ENCODE measurements around the gene EPAS1. TPM values are rescaled to one million over a fixed set of nuclear protein-coding genes. Genes with fewer than 3 reads are reported as not detected.
A peak's percentile ranks its signal among the peaks of the same experiment; 100 is the strongest.

Gene EPAS1
- total RNA-seq, 1 donor from 2014 or later = 1,419 TPM

DNA sequence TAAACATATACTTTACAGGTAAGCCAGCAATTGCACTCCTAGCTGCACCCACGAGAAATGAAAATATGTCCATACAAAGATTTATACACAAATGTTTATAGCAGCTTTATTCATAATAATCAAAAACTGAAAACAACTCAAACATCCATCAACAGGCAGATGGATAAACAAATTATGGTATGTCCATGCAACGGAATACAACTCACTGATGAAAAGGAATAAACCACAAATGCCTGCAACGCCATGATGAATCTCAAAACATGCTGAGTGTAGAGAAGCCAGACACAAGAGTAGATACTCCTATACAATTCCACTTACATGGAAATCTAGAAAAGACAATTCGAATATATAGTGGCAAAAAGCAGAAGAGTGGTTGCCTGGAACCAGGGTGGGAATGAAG is 76.0 kb downstream of the EPAS1 start:
- Histone ChIP-seq H3K9me3 (no peaks in the 10 kb centered on the region), H3K36me3 (peaks cover 100% of the 10 kb centered on the region), H3K4me3 (no peak overlapping the region), H3K27ac (no peak overlapping the region), H3K4me1 (peaks cover 49% of the 10 kb centered on the region), H3K27me3 (ENCODE audit: low read depth) (no peaks in the 10 kb centered on the region)
- DNase-seq (no peak), ATAC-seq (no peak)
- TF ChIP-seq, protein P1, sequence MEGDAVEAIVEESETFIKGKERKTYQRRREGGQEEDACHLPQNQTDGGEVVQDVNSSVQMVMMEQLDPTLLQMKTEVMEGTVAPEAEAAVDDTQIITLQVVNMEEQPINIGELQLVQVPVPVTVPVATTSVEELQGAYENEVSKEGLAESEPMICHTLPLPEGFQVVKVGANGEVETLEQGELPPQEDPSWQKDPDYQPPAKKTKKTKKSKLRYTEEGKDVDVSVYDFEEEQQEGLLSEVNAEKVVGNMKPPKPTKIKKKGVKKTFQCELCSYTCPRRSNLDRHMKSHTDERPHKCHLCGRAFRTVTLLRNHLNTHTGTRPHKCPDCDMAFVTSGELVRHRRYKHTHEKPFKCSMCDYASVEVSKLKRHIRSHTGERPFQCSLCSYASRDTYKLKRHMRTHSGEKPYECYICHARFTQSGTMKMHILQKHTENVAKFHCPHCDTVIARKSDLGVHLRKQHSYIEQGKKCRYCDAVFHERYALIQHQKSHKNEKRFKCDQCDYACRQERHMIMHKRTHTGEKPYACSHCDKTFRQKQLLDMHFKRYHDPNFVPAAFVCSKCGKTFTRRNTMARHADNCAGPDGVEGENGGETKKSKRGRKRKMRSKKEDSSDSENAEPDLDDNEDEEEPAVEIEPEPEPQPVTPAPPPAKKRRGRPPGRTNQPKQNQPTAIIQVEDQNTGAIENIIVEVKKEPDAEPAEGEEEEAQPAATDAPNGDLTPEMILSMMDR (IDR thresholded peaks at IDR 0.05) = no peak
- intact Hi-C loops (cut with DNase I) = no loop called here

DNA sequence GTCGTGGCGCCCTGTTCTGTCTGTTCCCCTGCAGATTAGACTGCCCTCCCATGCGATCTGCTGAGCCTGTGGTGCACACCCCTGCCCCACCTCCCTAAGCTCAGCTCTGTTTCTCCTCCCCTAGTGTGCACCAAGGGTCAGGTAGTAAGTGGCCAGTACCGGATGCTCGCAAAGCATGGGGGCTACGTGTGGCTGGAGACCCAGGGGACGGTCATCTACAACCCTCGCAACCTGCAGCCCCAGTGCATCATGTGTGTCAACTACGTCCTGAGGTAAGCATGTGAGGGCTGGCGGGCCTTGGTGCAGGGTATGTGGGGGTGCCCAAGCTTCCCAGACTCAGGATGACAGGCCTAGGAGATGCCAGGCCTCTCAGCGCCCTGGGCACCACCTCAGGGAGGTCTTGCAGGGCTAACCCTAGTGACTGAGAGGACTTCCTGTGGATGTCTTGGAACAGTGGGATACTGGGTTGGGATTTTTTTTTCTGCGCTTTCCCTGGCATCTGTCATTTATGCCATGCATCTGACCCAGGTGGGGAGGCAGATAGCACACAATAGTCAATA is 78.4 kb downstream of the EPAS1 start:
- no peak for ATAC-seq
- H3K27ac ChIP-seq = peak overlapping the region; percentile 21
- H3K9me3 ChIP-seq = no peaks in the 10 kb centered on the region
- TF ChIP-seq, protein P1 (IDR thresholded peaks at IDR 0.05) = no peak
- H3K4me1 ChIP-seq = peaks cover 30% of the 10 kb centered on the region
- intact Hi-C loops (cut with DNase I) = no loop called here
- H3K4me3 ChIP-seq = no peak overlapping the region
- H3K36me3 ChIP-seq = peaks cover 100% of the 10 kb centered on the region
- no peak for DNase-seq
- H3K27me3 ChIP-seq (ENCODE audit: low read depth) = no peaks in the 10 kb centered on the region

DNA sequence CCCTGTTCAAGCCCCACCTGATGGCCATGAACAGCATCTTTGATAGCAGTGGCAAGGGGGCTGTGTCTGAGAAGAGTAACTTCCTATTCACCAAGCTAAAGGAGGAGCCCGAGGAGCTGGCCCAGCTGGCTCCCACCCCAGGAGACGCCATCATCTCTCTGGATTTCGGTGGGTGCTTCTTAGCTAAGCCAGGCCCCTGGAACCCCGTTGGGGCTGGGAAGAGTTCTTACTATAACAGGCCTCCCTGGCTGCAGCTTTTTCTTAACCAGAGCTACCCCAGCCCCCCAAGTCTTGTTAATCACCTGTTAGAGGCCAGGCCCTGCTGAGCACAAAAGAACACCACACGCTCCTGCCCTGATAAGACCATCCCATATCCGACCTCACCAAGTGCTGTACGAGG is 79.4 kb downstream of the EPAS1 start:
- ATAC-seq (no peak), DNase-seq (no peak)
- Histone ChIP-seq H3K4me1 (peaks cover 22% of the 10 kb centered on the region), H3K4me3 (no peak overlapping the region), H3K9me3 (no peaks in the 10 kb centered on the region), H3K27ac (peak overlapping the region; percentile 21), H3K36me3 (peaks cover 100% of the 10 kb centered on the region), H3K27me3 (ENCODE audit: low read depth) (no peaks in the 10 kb centered on the region)
- TF ChIP-seq, protein P1 (IDR thresholded peaks at IDR 0.05) = no peak
- intact Hi-C loops (cut with DNase I) = no loop called here

DNA sequence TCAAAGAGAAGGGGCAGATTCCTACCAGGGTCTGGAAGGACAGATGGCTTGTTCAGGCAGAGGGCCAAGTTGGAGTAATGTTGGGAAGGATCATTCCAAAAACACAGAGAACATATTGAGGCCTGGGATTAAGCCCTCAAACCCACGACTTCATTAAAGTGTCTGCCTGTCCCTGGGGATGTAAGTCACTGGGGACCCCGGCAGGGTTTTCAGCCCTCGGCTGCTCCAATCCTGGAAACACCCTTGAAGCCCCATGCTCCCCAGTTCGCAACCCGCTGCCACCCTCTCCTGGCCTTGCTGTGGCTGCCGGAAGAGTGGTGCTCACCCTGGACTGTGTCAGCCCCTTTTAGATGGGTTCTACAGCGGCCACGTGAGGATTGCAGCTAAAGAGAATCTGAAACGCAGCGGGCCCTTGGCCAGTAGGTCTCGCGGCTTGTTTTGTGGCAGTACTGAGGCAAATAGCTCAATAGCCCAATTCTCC is 79.9 kb downstream of the EPAS1 start:
- intact Hi-C loops (cut with DNase I) = no loop called here
- peaks cover 100% of the 10 kb centered on the region for H3K36me3 ChIP-seq
- TF ChIP-seq, protein P1 (IDR thresholded peaks at IDR 0.05) = no peak
- peaks cover 16% of the 10 kb centered on the region for H3K4me1 ChIP-seq
- ATAC-seq (no peak), DNase-seq (no peak)
- H3K27ac ChIP-seq = no peak overlapping the region
- no peaks in the 10 kb centered on the region for H3K9me3 ChIP-seq
- H3K27me3 ChIP-seq (ENCODE audit: low read depth) = no peaks in the 10 kb centered on the region
- no peak overlapping the region for H3K4me3 ChIP-seq

DNA sequence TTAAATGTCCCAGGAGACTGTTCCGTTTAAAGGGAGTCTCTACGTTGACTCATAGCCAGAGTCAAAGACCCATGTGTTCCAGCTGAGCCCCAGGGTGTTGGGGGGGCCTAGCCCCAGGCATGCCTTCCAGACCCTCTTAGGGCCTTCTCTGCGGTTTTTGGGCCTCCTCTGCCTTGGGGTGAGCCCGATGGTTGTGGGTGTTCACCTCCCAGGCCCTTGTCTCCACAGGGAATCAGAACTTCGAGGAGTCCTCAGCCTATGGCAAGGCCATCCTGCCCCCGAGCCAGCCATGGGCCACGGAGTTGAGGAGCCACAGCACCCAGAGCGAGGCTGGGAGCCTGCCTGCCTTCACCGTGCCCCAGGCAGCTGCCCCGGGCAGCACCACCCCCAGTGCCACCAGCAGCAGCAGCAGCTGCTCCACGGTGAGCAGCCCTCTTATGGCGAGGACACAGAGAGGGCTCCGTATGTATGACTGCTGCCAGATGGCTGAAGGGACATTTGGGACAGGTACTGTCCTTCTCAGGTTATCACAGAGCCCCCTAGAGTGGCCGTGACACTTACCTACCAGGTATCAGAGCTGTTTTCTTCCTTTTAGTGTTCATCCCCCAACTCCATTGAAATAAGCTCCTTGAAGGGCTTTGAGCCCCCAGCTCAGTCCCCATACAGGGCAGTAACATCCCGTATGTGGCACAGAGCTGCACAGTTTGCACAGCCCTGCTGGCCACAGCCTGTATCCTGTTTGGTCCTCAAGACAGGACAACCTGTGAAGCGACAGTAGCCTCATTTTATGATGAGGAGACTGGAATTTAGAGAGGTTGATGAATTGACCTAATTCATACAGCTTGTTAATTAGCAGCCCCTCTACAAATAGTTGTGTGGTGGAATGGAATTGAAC is 80.7 kb downstream of the EPAS1 start:
- Histone ChIP-seq H3K9me3 (no peaks in the 10 kb centered on the region), H3K36me3 (peaks cover 100% of the 10 kb centered on the region), H3K4me3 (no peak overlapping the region), H3K27me3 (ENCODE audit: low read depth) (no peaks in the 10 kb centered on the region), H3K4me1 (peaks cover 11% of the 10 kb centered on the region), H3K27ac (no peak overlapping the region)
- DNase-seq (no peak), ATAC-seq (no peak)
- TF ChIP-seq, protein P1 (IDR thresholded peaks at IDR 0.05) = no peak
- intact Hi-C loops (cut with DNase I) = no loop called here

Measured in lower lobe of right lung (tissue), 2 donors.